ENCODE data around the gene GPR55.

DNA sequence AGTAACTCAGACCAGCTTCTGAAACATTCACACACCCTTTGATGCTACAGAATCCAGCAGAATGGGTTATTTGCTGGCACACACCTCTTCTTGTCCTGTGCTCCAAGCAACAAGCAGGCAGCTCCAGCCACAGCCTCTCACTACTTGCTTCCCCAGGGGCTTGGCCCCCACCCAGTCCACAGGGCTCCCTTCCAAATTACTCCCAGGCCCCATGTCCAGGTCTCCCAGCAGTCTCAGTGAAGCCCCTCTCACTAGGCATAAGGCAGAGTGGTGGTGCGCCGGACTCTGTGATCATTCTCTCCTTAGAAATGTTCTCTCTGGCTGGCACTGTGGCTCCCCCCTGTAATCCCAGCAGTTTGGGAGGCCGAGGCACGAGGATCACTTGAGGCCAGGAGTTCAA is 34.4 kb downstream of the GPR55 start:
- TF ChIP-seq, protein P1, sequence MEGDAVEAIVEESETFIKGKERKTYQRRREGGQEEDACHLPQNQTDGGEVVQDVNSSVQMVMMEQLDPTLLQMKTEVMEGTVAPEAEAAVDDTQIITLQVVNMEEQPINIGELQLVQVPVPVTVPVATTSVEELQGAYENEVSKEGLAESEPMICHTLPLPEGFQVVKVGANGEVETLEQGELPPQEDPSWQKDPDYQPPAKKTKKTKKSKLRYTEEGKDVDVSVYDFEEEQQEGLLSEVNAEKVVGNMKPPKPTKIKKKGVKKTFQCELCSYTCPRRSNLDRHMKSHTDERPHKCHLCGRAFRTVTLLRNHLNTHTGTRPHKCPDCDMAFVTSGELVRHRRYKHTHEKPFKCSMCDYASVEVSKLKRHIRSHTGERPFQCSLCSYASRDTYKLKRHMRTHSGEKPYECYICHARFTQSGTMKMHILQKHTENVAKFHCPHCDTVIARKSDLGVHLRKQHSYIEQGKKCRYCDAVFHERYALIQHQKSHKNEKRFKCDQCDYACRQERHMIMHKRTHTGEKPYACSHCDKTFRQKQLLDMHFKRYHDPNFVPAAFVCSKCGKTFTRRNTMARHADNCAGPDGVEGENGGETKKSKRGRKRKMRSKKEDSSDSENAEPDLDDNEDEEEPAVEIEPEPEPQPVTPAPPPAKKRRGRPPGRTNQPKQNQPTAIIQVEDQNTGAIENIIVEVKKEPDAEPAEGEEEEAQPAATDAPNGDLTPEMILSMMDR (IDR thresholded peaks at IDR 0.05; ENCODE audit: insufficient read depth, low read depth, low read length), result no peak
- no peak for TF ChIP-seq EZH2 (IDR thresholded peaks at IDR 0.05; ENCODE audit: insufficient read depth, low read length)

All from astrocyte (in vitro differentiated cells and primary cell).